ENCODE results near the gene NRXN3. TPM values are rescaled to one million over a fixed set of nuclear protein-coding genes. Genes with fewer than 3 reads are reported as not detected.

NRXN3 gene
- total RNA-seq, 1 donor from 2014 or later = 18.0 TPM

- DNase-seq (ENCODE audit: low read depth) (no peak), FAIRE-seq (no peak)
- no peak overlapping the region for H3K9ac ChIP-seq (ENCODE audit: low read length)
- no peaks in the 10 kb centered on the region for H3K4me1 ChIP-seq (ENCODE audit: insufficient read depth, low read length)
- Mint-ChIP-seq H3K4me1 (ENCODE audit: low read depth, unreplicated experiment) (peaks cover 8% of the 10 kb centered on the region), H3K4me3 (ENCODE audit: unreplicated experiment) (no peak overlapping the region), H3K27ac (ENCODE audit: unreplicated experiment) (no peak overlapping the region), H3K27me3 (ENCODE audit: low read depth, unreplicated experiment) (no peaks in the 10 kb centered on the region), H3K9me3 (ENCODE audit: unreplicated experiment) (no peaks in the 10 kb centered on the region), H3K36me3 (ENCODE audit: low read depth, unreplicated experiment) (peaks cover 3% of the 10 kb centered on the region)
- no peak overlapping the region for H2AFZ ChIP-seq (ENCODE audit: low read depth, low read length)
- H3K79me2 ChIP-seq (ENCODE audit: insufficient read depth, low read length) = no peaks in the 10 kb centered on the region
- H3K4me3 ChIP-seq (ENCODE audit: insufficient read depth, low read depth, low read length) = no peak overlapping the region
- TF ChIP-seq EZH2 (IDR thresholded peaks at IDR 0.05; ENCODE audit: insufficient read depth, low read length) (no peak), CTCF (IDR thresholded peaks at IDR 0.05; ENCODE audit: insufficient read depth, low read depth, low read length) (no peak)
- H3K4me2 ChIP-seq (ENCODE audit: low read length) = no peak overlapping the region
- no peaks in the 10 kb centered on the region for H4K20me1 ChIP-seq (ENCODE audit: insufficient read depth, low read length)
- no peaks in the 10 kb centered on the region for H3K9me3 ChIP-seq (ENCODE audit: insufficient read depth, low read depth, low read length)
- no peaks in the 10 kb centered on the region for H3K27me3 ChIP-seq (ENCODE audit: insufficient read depth, low read length)
- H3K27ac ChIP-seq (ENCODE audit: low read depth, low read length) = no peak overlapping the region
- H3K36me3 ChIP-seq (ENCODE audit: insufficient read depth, low read length) = no peaks in the 10 kb centered on the region
Observed at GRCh38 chr14:79496701-79497100, 1326.5 kb downstream of the NRXN3 start.

- no peaks in the 10 kb centered on the region for H3K9me3 Mint-ChIP-seq (ENCODE audit: unreplicated experiment)
- no peak overlapping the region for H3K27ac Mint-ChIP-seq (ENCODE audit: unreplicated experiment)
- H3K79me2 ChIP-seq (ENCODE audit: insufficient read depth, low read length) = no peaks in the 10 kb centered on the region
- H3K27ac ChIP-seq (ENCODE audit: low read depth, low read length) = no peak overlapping the region
- H3K4me3 Mint-ChIP-seq (ENCODE audit: unreplicated experiment) = no peak overlapping the region
- H3K36me3 Mint-ChIP-seq (ENCODE audit: low read depth, unreplicated experiment) = peaks cover 3% of the 10 kb centered on the region
- H3K4me3 ChIP-seq (ENCODE audit: insufficient read depth, low read depth, low read length) = no peak overlapping the region
- H3K9me3 ChIP-seq (ENCODE audit: insufficient read depth, low read depth, low read length) = no peaks in the 10 kb centered on the region
- no peaks in the 10 kb centered on the region for H4K20me1 ChIP-seq (ENCODE audit: insufficient read depth, low read length)
- H3K36me3 ChIP-seq (ENCODE audit: insufficient read depth, low read length) = no peaks in the 10 kb centered on the region
- peaks cover 12% of the 10 kb centered on the region for H3K4me1 Mint-ChIP-seq (ENCODE audit: low read depth, unreplicated experiment)
- no peak overlapping the region for H3K4me2 ChIP-seq (ENCODE audit: low read length)
- H3K27me3 Mint-ChIP-seq (ENCODE audit: low read depth, unreplicated experiment) = no peaks in the 10 kb centered on the region
- no peak overlapping the region for H2AFZ ChIP-seq (ENCODE audit: low read depth, low read length)
- DNase-seq (ENCODE audit: low read depth) = no peak
- TF ChIP-seq EZH2 (IDR thresholded peaks at IDR 0.05; ENCODE audit: insufficient read depth, low read length) = no peak
- TF ChIP-seq CTCF (IDR thresholded peaks at IDR 0.05; ENCODE audit: insufficient read depth, low read depth, low read length) = no peak
- FAIRE-seq = no peak
- H3K4me1 ChIP-seq (ENCODE audit: insufficient read depth, low read length) = no peaks in the 10 kb centered on the region
- no peaks in the 10 kb centered on the region for H3K27me3 ChIP-seq (ENCODE audit: insufficient read depth, low read length)
- no peak overlapping the region for H3K9ac ChIP-seq (ENCODE audit: low read length)
Observed at GRCh38 chr14:79500489-79500888, 1330.3 kb downstream of the NRXN3 start.

- H3K27me3 ChIP-seq (ENCODE audit: insufficient read depth, low read length) = no peaks in the 10 kb centered on the region
- DNase-seq (ENCODE audit: low read depth) (no peak), FAIRE-seq (no peak)
- H3K36me3 ChIP-seq (ENCODE audit: insufficient read depth, low read length) = no peaks in the 10 kb centered on the region
- H4K20me1 ChIP-seq (ENCODE audit: insufficient read depth, low read length) = no peaks in the 10 kb centered on the region
- H3K4me2 ChIP-seq (ENCODE audit: low read length) = no peak overlapping the region
- H3K27ac ChIP-seq (ENCODE audit: low read depth, low read length) = no peak overlapping the region
- H3K4me1 ChIP-seq (ENCODE audit: insufficient read depth, low read length) = no peaks in the 10 kb centered on the region
- Mint-ChIP-seq H3K27ac (ENCODE audit: unreplicated experiment) (no peak overlapping the region), H3K4me1 (ENCODE audit: low read depth, unreplicated experiment) (peaks cover 17% of the 10 kb centered on the region), H3K4me3 (ENCODE audit: unreplicated experiment) (no peak overlapping the region), H3K9me3 (ENCODE audit: unreplicated experiment) (no peaks in the 10 kb centered on the region), H3K27me3 (ENCODE audit: low read depth, unreplicated experiment) (no peaks in the 10 kb centered on the region), H3K36me3 (ENCODE audit: low read depth, unreplicated experiment) (peaks cover 3% of the 10 kb centered on the region)
- H3K9me3 ChIP-seq (ENCODE audit: insufficient read depth, low read depth, low read length) = no peaks in the 10 kb centered on the region
- H3K4me3 ChIP-seq (ENCODE audit: insufficient read depth, low read depth, low read length) = no peak overlapping the region
- no peak for TF ChIP-seq CTCF (IDR thresholded peaks at IDR 0.05; ENCODE audit: insufficient read depth, low read depth, low read length)
- TF ChIP-seq EZH2 (IDR thresholded peaks at IDR 0.05; ENCODE audit: insufficient read depth, low read length) = no peak
- H3K79me2 ChIP-seq (ENCODE audit: insufficient read depth, low read length) = no peaks in the 10 kb centered on the region
- no peak overlapping the region for H2AFZ ChIP-seq (ENCODE audit: low read depth, low read length)
- H3K9ac ChIP-seq (ENCODE audit: low read length) = no peak overlapping the region
Observed at GRCh38 chr14:79502136-79502750, 1332.1 kb downstream of the NRXN3 start.

All from astrocyte (in vitro differentiated cells and primary cell).